Stimulated activated CD4-positive, alpha-beta T cell treated with anti-CD3 and anti-CD28 coated beads, Interleukin-12 subunit alpha, Interleukin-12 subunit beta, amount 100 ng/mL, for 4 hours (primary cell): ENCODE data around the gene TPRG1.
A peak's percentile ranks its signal among the peaks of the same experiment; 100 is the strongest.

Experiments used
- DNase-seq: peaks from one replicate; pipeline ENCODE4 v3.0.0-alpha.2; 2020

The TPRG1 gene, protein sequence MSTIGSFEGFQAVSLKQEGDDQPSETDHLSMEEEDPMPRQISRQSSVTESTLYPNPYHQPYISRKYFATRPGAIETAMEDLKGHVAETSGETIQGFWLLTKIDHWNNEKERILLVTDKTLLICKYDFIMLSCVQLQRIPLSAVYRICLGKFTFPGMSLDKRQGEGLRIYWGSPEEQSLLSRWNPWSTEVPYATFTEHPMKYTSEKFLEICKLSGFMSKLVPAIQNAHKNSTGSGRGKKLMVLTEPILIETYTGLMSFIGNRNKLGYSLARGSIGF

DNA sequence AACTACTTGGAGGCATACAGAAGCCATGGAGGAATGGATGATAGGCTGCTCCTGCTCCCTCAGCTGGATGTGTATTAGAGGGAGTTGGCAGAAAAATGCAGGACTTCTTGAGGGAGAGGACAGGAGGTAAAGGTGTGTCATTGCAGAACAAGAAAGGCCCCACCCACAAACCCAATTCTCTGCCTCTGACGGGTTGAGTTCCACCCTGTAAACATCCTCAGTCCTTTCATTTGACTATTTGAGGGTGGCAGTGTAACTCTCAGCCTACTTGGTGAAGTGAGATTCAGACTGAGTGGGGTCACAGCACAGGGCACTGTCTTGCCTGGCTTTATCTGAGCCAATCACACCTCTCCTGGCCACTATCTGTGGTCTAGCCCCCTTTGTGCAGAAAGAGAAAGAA lies at the start of gene TPRG1:
Gene TPRG1 (plus strand): TSS at position 265 of the 400 bp plus-strand sequence. CDS start 35,414 bp downstream, outside the sequence.
- DNase-seq = no peak

DNA sequence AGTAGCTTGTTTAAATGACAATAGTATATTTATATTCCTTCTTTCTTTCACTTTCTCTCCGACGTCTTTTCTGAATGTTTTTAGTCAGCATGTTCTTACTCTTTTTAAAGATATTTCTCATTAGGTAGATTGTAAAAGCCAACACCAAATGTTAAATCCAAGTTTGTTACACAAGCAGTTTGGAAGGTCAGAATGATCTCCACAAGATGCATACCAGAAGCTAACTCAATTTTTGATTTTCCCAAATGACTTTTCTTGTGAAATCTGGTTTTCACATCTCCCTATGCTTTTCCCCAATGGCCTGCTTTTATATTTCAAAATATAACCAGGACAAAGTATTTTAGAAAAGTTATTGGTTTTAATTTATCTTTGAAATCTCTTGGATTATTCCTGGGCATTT lies 49.7 kb upstream of the TPRG1 start:
- no peak for DNase-seq

DNA sequence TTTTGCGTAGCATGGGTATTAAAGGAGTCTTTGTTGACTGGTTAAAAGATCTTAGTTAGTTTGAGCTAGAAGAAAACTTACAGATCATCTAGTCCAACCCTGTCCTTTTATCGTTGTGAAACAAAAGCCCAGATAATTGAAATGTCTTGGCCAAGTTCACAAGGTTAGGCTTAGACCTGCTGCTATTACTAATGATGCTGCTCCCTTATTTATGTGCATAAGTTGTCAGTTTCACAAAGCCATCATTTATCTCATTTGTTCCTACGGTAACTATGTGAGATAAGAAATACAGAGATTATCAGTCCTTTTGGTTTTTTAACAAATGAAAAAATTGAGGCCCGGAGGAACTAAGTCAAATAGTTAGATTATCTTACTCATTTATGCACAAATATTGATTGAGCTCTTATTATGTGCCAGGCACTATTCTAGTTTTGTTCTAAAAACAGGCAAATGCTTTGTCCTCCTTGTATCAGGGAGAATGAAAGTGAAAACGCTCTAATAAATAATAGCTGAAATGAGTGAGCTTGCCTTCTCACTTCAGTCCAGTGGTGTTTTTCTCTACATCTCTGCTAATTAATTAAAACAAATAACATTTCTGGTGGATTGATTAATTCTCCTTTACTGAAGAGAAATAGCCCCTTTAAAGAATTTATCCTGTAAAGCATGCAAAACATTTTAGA lies 49.1 kb upstream of the TPRG1 start:
- no peak for DNase-seq

DNA sequence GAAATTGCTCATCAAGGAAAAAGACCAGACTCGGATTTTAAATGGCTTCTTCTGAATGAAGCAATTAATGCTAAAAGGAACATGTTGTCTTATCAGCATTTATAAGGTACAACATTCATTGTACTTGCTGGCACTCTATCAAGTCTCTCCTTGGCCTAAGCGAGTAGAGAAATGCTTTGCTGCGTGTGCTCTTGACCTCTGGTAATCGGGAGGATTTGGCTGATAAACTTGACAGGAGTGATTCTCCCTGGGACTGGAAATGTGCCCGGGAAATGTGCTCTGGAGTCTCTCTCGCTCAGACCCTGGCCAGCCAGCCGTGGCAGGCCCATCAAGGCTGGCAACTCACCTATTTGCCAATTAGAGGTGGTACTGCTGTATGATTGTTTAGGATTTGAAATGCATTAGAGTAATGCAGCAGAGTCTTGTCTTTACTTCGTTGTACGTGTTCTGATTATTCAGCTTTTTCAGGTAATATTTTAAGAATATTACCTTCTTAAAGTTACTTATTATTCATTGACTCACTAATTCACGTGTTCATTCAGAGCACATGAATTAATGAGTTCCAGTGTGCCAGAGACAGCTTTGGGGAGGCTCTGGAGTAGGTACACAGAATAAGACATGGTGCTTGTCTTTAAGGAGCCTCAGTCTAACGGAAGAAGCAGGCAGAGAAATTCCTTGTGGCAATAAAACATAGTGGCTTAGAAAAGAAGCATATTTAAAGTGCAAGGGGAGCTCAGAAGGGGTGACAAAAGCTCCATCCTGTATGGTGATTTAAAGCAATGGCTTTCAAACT lies 48.0 kb upstream of the TPRG1 start:
- DNase-seq = no peak

DNA sequence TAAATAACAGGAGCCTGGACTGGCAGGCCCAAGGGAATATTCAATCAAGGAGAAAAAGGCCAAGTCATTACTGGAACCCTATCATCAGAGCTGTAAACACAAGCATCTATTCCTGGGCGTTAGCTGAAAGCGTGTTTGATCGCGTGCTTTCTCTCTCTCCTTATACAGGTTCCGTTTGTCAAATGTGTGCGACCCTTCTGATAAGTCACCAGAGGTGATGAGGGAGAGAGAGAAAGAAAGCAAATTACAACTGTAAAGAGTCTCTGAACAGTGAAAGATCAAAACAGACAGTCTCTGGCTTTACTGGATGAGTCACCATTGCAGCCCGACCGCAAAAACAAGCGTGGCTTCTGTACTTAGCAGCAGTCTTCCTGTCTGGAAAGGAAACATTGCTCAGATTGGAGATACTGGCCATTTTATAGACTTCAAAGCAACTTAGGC lies 39.5 kb upstream of the TPRG1 start:
- DNase-seq = peak; percentile 58

DNA sequence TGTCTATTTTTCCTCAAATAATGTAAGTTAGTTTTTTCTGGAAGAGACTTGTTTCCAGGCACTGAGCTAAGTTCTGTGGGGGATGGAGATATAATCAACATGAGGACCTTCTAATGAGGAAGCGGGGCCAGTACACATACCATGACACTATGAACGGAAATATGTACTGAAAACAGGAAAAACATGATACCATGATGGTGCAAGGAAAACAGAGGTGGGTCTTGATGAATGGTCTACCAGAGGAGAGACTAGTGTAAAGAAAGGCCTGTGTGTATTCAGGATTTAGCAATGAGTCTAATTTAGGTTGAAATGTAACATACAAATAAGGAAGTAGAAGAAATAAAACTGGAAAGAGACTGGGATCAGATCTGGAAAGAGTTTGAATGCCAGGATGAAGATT lies 38.9 kb upstream of the TPRG1 start:
- DNase-seq = no peak

DNA sequence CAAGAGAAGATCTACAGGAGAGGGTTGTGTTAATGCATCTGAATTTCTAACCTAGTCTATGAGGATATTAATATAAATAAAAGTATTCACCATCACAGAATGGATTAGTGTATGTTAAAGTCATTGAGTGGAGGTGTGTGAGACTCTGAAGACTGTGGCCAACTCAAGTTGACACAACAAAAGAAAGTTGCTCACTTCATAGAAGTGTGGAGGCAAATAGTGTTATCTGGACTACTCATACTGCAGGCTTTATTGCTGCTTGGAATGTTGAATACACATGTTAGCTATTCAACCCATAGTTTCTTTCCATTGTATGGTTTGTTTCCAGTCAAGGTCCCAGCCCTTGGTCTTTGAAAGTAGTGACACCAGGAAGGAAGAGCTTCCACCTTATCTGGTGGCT lies 38.0 kb upstream of the TPRG1 start:
- DNase-seq = no peak

DNA sequence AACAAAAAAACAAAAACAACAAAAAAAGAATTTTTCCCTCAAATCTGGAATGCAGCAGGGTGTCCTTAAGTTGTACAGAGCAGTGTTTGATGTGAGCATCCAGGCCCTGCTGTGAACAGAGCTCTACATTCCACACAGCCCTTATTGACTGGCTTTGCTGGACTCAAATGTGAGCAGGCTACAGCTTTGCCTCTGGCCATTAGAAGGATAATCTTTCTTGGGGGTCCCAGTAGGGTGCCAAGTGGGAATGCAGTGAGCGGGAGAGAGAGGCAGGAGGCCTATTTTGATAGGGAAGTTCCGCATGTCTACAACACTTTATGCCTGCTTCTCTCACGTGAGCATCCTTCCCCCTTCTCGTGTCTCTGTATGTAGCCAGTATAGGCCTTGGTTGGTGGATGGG lies 34.4 kb upstream of the TPRG1 start:
- DNase-seq = no peak

DNA sequence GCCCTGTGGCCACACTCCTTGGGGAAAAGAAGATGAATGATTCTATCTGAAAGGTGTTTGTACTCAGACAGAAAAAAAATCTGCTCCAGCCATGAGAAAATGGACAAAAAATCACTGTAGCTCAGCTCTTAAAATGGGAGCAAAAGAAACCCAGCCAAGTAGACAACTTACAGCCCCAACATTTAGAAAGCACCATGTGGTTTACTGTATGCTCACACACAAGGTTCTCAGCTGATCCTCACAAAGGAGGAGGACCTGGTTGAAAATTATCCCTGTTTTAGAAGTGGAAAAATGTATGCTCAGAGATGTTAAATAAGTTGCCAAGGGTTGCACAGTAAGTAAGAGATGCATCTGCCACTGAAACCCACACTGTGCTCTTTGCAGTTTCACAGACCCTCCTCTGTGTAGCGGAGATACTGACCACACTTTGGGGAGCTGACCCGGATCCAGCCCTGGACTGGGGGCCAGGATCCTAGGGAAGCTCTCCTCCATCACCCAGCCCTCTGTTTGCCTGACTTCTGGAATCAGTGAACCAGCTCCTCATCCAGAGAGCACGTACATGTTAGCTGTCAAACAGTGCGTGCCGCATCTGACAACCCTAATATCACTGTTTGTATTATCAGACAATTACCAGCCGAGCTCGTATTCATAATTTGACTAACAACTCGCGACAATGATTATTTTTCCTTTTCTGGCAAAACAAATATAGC lies 32.7 kb upstream of the TPRG1 start:
- no peak for DNase-seq

DNA sequence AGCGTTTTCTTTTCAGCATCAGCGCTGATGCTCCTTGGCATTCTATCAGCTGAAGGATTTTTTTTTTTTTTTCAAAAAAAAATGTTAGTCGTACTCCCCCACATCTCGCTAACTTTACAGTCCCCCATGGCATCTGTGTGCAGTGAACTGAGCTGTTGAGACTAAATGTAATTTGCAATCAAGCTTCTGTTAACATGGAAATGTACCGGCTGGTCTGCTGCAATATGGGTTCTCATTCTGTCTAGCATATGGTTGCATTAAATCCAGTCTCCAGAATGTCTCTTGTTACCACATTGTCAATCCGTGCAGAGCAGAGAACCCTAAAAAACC lies 32.2 kb upstream of the TPRG1 start:
- DNase-seq = no peak

DNA sequence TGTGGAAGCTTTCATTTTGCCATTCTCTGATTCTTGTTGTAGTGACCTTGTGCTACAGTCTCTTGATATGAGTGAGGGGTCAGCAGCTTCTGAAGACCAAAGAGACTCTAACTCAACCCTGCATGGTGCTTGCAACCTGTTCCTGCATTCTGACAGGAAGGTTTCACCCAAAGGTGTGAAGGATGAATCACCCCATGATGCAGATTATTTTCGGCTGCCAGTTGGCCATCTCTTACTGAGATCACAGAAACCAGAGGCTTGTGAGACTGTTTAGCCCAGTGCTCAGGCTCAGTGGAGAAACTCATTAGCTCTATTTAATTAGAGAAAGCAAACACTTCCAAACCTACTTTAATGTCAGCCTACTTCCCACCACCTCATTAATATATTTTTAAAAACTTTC lies 29.2 kb upstream of the TPRG1 start:
- no peak for DNase-seq

DNA sequence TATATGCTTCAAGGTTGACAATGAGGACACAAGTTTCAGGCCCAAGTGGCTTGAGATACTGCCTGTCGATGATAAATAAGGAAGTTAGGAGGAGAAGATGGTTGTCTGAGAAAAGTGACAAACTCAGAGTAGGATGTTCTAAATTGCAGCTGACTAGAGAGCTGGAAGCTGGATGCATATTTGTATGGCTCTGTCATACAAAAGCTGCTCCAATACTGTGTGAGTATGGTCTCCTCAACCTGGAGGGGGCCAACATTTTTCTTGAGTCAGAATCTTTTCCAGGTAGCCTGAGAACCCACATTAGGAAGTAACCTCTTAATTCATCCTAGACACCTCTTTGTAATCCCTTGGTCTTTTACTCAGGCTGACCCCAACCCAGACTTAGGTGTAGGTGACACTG lies 28.4 kb upstream of the TPRG1 start:
- no peak for DNase-seq

DNA sequence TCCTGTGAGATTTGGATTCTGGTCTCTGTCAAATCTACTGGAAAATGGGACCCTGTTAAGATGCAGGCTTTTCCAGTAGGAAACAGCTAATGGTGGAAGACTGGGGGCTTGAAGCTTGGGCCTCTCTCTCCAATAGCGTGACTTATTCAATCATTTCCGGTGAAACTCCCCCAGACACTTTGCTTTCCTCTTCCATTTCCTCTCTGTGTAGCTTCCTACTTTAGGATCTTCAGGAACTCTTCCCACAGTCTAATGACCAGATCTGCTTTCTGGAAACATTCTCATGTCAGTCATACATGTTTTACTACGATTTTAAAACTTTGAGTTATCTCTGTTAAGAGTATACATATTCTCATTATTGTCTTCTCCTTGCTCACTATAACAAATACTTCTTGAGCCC lies 28.0 kb upstream of the TPRG1 start:
- no peak for DNase-seq

DNA sequence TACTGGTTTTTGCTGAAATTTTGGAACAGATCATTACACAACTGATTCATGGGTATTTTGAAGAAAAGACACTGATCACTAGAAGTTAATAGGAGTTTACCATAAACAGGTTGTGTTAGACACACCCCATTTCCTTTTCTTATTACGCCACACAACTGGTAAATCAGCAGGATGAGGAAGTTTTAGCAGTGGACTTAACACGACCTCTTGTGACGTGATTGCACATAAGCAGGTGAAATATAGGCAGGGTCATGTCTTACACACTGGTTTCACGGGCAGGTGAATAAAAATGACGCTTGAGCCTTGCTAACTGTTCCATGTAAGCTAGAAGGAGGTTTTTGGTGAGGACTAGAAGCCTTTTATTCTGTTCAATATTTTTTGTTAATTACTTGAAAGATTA lies 27.1 kb upstream of the TPRG1 start:
- no peak for DNase-seq

DNA sequence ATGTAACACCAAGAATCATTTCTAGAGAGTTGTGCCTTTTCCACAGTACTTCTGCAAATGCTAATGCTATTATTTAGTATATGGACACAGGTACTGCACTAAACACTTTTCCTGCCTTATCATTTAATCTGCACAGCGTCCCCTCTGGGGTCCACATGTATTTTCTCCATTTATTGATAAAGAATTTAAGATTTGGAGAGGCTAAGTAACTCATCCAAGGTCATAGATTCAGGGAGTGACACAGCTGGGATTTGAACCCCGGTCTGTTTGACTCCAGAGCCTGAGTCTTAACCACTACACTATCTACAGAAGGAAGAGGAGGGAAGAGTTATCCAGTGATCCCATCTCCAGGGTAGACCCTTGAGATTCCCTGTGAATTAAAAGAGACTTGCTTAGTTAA lies 24.9 kb upstream of the TPRG1 start:
- no peak for DNase-seq

DNA sequence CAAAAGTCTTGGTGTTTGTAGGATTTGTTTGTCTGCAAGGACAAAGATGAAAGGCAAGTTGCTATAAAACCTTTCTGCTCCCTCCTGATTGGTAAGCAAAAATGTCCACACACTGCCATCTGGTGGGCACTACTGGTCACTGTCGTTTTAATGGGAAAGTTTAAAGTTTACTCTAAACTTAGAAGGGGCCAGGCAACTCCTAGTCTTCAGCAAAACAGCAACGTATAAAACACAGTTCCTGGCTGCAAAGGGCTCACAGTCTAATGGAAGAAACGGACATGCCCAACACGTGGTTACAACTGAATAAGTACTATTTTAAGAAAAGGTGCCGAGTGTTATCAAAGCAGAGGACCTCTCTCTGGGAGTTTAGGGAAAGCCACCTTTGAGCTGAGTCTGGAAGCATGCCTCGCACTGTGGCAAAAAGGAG lies 23.7 kb upstream of the TPRG1 start:
- peak; percentile 60 for DNase-seq

DNA sequence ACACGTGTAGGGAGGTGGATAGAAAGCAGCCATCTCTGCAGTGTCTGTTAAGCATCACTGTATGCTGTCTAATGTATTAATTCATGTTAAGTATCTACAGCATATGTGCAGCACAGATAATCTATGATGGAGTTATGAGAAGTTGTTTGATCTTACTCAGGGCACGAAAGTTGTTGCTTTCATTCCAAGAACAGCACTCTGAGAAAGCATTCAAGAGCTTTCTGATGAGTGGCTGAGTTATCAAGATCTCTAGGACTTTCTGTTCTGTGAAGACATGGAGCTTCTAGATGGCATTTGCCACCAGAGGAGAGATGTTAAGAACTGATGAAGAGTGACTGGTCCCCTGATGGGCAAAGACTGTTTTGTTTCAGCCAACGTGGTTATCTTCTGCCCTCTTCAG lies 22.6 kb upstream of the TPRG1 start:
- DNase-seq = no peak

DNA sequence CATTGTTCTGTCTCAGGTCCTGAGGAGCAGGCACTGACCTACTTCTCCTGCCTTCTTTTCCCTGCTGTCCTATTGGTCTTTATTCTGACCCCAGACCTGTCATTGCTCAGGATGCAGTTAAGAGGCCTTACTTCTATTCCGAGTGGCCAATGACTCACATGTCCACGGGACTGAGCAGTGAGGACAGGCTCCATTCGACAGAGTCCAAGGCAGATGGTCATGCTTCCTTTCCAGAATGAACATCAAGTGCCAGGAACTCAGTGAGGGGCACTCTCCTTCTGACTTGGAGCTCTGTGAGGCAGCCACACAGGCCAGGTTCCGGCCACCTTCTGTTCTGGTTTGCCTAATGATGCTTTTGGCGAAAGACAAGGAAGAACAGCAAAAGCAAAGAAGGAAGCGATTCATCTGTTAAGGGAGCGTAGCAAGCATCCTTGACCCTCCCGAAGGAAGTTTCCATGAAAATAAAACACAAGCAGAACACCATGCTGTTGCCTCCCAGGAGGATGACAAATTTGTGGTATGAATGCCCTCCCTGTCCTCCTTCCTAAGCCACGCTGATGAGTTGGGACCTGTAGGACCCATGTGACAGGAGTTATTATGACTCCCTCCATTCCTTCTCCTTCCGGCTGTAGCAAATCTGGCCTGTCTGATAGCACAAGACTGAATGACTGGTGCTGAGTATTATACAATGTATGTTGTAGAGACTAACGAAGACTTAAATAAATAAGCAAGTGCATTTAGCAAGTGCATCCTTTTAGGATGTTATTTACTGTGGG lies 14.4 kb upstream of the TPRG1 start:
- no peak for DNase-seq

DNA sequence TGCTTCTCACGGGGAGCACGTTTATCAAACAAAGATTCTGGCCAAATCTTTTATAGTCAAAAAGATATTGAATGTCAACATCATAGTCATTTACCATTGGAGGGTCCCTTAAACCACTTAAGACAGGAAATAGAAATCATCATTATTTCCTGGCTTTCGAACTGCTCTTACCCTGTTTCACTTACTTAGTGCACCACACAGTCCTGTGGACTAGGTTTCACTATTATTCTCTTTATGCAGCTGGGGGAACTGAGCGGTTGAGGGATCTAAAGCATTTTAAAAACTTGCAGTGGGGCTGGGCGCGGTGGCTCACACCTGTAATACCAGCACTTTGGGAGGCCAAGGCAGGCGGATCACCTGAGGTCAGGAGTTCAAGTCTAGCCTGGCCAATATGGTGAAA lies 13.7 kb upstream of the TPRG1 start:
- no peak for DNase-seq

DNA sequence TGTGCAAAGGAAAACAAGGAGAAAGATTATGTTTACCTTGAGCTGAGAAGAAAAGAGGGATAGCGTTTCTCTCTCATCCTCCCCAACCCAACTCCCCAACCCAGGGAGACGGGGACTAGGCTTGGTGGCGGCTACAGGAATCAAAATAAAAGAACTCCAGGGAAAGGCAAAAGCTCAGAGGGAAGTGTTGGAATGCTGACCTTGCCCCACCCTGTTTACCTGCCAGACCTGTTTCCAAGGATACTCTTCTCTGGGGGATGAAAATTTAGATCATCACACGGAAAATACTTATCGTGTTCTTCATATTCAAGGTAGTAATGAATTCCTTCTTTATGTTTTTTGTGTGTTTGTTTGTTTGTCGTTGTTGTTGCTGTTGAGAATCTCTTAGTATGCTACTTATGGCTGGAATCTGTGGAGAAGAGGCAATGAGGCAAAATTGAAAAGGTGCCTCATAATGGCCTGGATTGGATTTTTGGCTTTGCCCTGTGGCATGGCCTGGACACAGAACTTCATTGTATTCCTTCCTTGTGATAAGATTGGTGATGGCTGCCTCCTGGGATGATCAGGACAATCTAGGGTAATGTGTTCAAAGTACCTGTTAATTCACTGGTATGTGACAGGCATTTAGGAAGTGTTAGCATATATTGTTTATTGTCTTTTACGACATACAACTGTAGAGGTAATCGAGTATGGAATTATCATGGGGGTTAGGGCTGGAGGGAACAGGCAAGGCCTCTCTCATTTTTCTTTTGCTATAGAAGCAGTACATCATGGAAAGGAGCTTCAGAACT lies 11.1 kb upstream of the TPRG1 start:
- DNase-seq = no peak

DNA sequence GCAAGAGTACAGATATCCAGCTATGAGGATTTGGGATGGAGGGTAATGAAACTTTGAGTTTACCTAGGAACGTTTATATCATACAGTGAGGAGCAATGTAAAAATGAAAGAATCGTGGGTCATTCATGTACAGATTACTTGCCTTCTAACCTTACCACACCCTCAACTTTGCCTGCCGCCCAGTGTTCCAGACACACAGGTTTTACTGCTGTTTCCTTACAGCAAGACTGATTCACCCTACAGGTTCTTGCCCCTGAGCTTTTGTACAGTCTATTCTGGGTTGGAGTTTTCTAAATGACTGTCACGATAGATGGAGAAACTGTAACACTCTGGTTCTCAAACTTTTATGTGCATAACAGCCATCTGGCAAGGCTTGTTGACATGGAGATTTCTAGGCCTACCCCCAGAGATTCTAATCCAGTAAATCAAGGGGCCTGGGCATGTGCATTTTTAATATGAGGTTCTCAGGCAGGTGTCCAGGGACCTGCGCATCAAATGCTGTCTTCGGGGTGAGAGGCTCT lies 6.6 kb upstream of the TPRG1 start:
- no peak for DNase-seq

DNA sequence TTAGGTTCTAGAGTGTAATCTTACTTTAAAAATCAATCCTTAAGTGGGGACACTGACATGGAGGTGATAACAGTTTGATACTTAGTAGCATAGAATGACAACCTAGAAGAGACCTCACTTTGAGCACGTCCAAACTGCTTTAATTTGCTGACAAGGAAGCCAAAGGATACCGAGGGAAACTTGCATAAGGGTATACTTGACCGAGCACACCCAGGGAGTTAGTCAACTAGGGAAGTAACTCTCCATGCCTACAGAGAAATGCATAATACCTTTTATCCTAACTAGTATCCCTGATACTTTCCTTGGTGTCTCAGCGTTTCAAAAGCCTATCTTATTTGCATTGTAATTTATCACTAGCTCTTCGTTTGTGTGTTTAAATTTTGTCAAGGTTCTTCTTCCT lies 5.5 kb upstream of the TPRG1 start:
- DNase-seq = no peak
